ENCODE measurements around the gene SMYD3. TPM values are rescaled to one million over a fixed set of nuclear protein-coding genes. Genes with fewer than 3 reads are reported as not detected.

The SMYD3 gene
- total RNA-seq, 1 donor from 2014 or later = 23.9 TPM

GRCh38 chr1:246012341-246012740 is 494.7 kb downstream of the SMYD3 start:
- Mint-ChIP-seq H3K9me3 (no peaks in the 10 kb centered on the region), H3K27ac (no peak overlapping the region), H3K4me1 (no peaks in the 10 kb centered on the region), H3K4me3 (no peak overlapping the region), H3K36me3 (ENCODE audit: low read depth) (no peaks in the 10 kb centered on the region), H3K27me3 (no peaks in the 10 kb centered on the region)
- intact Hi-C loops (cut with micrococcal nuclease) = loop anchor here (1.0 to 10.0 kb wide), 3 partner anchors 102 to 480 kb away; no protein-coding TSS in a partner anchor
- peak; percentile 58 for DNase-seq

- Mint-ChIP-seq H3K27me3 (no peaks in the 10 kb centered on the region), H3K9me3 (no peaks in the 10 kb centered on the region), H3K27ac (no peak overlapping the region), H3K4me3 (no peak overlapping the region), H3K36me3 (ENCODE audit: low read depth) (no peaks in the 10 kb centered on the region), H3K4me1 (no peaks in the 10 kb centered on the region)
- intact Hi-C loops (cut with micrococcal nuclease) = loop anchor here (10.0 kb wide), 1 partner anchor 104 kb away; no protein-coding TSS in a partner anchor
- no peak for DNase-seq
These were observed 496.7 kb downstream of the SMYD3 start for GRCh38 chr1:246010386-246010785.

- no peaks in the 10 kb centered on the region for H3K36me3 Mint-ChIP-seq (ENCODE audit: low read depth)
- intact Hi-C loops (cut with micrococcal nuclease) = no loop called here
These were observed 498.7 kb downstream of the SMYD3 start for GRCh38 chr1:246008363-246008831.

GRCh38 chr1:246005067-246005466 is 502.0 kb downstream of the SMYD3 start:
- DNase-seq = no peak
- no peaks in the 10 kb centered on the region for H3K36me3 Mint-ChIP-seq (ENCODE audit: low read depth)
- no peak overlapping the region for H3K4me3 Mint-ChIP-seq
- no peak overlapping the region for H3K27ac Mint-ChIP-seq
- intact Hi-C loops (cut with micrococcal nuclease) = no loop called here
- H3K27me3 Mint-ChIP-seq = no peaks in the 10 kb centered on the region
- no peaks in the 10 kb centered on the region for H3K4me1 Mint-ChIP-seq
- no peaks in the 10 kb centered on the region for H3K9me3 Mint-ChIP-seq

More at GRCh38 chr1:246008363-246008831, 498.7 kb downstream of the SMYD3 start:
- no peak overlapping the region for H3K4me3 Mint-ChIP-seq
- no peak for DNase-seq
- H3K27me3 Mint-ChIP-seq = no peaks in the 10 kb centered on the region
- no peaks in the 10 kb centered on the region for H3K9me3 Mint-ChIP-seq
- no peak overlapping the region for H3K27ac Mint-ChIP-seq
- no peaks in the 10 kb centered on the region for H3K4me1 Mint-ChIP-seq

- H3K4me1 Mint-ChIP-seq = no peaks in the 10 kb centered on the region
- intact Hi-C loops (cut with micrococcal nuclease) = no loop called here
- no peak for DNase-seq
- no peaks in the 10 kb centered on the region for H3K27me3 Mint-ChIP-seq
- H3K4me3 Mint-ChIP-seq = no peak overlapping the region
- H3K27ac Mint-ChIP-seq = no peak overlapping the region
- no peaks in the 10 kb centered on the region for H3K36me3 Mint-ChIP-seq (ENCODE audit: low read depth)
- H3K9me3 Mint-ChIP-seq = no peaks in the 10 kb centered on the region
These were observed 502.8 kb downstream of the SMYD3 start for GRCh38 chr1:246004301-246004700.

- intact Hi-C loops (cut with micrococcal nuclease) = loop anchor here (1.0 kb wide), 2 partner anchors 114 to 850 kb away; no protein-coding TSS in a partner anchor
- no peaks in the 10 kb centered on the region for H3K36me3 Mint-ChIP-seq (ENCODE audit: low read depth)
- no peak for DNase-seq
- H3K9me3 Mint-ChIP-seq = no peaks in the 10 kb centered on the region
- no peaks in the 10 kb centered on the region for H3K27me3 Mint-ChIP-seq
- H3K4me1 Mint-ChIP-seq = no peaks in the 10 kb centered on the region
- H3K27ac Mint-ChIP-seq = no peak overlapping the region
- H3K4me3 Mint-ChIP-seq = no peak overlapping the region
These were observed 503.7 kb downstream of the SMYD3 start for GRCh38 chr1:246003442-246003730.

- peak; percentile 93 for DNase-seq
- Mint-ChIP-seq H3K9me3 (no peaks in the 10 kb centered on the region), H3K27me3 (no peaks in the 10 kb centered on the region), H3K36me3 (ENCODE audit: low read depth) (no peaks in the 10 kb centered on the region), H3K4me1 (no peaks in the 10 kb centered on the region), H3K27ac (no peak overlapping the region), H3K4me3 (no peak overlapping the region)
- intact Hi-C loops (cut with micrococcal nuclease) = loop anchor here (1.0 kb wide), 2 partner anchors 114 to 850 kb away; no protein-coding TSS in a partner anchor
These were observed 504.2 kb downstream of the SMYD3 start for GRCh38 chr1:246002725-246003441.

GRCh38 chr1:246001837-246002230 is 505.2 kb downstream of the SMYD3 start:
- no peak for DNase-seq
- H3K4me1 Mint-ChIP-seq = no peaks in the 10 kb centered on the region

GRCh38 chr1:246001142-246001836 is 505.8 kb downstream of the SMYD3 start:
- H3K4me1 Mint-ChIP-seq = no peaks in the 10 kb centered on the region
- H3K36me3 Mint-ChIP-seq (ENCODE audit: low read depth) = no peaks in the 10 kb centered on the region
- H3K27me3 Mint-ChIP-seq = no peaks in the 10 kb centered on the region
- no peak overlapping the region for H3K27ac Mint-ChIP-seq
- DNase-seq = no peak
- intact Hi-C loops (cut with micrococcal nuclease) = no loop called here
- no peak overlapping the region for H3K4me3 Mint-ChIP-seq
- no peaks in the 10 kb centered on the region for H3K9me3 Mint-ChIP-seq

More at GRCh38 chr1:246001837-246002230, 505.2 kb downstream of the SMYD3 start:
- H3K27me3 Mint-ChIP-seq = no peaks in the 10 kb centered on the region
- H3K9me3 Mint-ChIP-seq = no peaks in the 10 kb centered on the region
- no peak overlapping the region for H3K27ac Mint-ChIP-seq
- H3K4me3 Mint-ChIP-seq = no peak overlapping the region
- H3K36me3 Mint-ChIP-seq (ENCODE audit: low read depth) = no peaks in the 10 kb centered on the region
- intact Hi-C loops (cut with micrococcal nuclease) = no loop called here

- H3K9me3 Mint-ChIP-seq = no peaks in the 10 kb centered on the region
- no peaks in the 10 kb centered on the region for H3K27me3 Mint-ChIP-seq
- intact Hi-C loops (cut with micrococcal nuclease) = no loop called here
- H3K27ac Mint-ChIP-seq = no peak overlapping the region
- DNase-seq = no peak
- no peaks in the 10 kb centered on the region for H3K36me3 Mint-ChIP-seq (ENCODE audit: low read depth)
- no peak overlapping the region for H3K4me3 Mint-ChIP-seq
- H3K4me1 Mint-ChIP-seq = no peaks in the 10 kb centered on the region
These were observed 506.5 kb downstream of the SMYD3 start for GRCh38 chr1:246000638-246001015.

- H3K4me1 Mint-ChIP-seq = no peaks in the 10 kb centered on the region
- no peak overlapping the region for H3K27ac Mint-ChIP-seq
- no peak for DNase-seq
- no peaks in the 10 kb centered on the region for H3K36me3 Mint-ChIP-seq (ENCODE audit: low read depth)
- intact Hi-C loops (cut with micrococcal nuclease) = no loop called here
- no peaks in the 10 kb centered on the region for H3K9me3 Mint-ChIP-seq
- H3K4me3 Mint-ChIP-seq = no peak overlapping the region
- no peaks in the 10 kb centered on the region for H3K27me3 Mint-ChIP-seq
These were observed 507.1 kb downstream of the SMYD3 start for GRCh38 chr1:245999697-246000637.

GRCh38 chr1:245997471-245998258 is 509.4 kb downstream of the SMYD3 start:
- Mint-ChIP-seq H3K4me1 (no peaks in the 10 kb centered on the region), H3K9me3 (no peaks in the 10 kb centered on the region), H3K36me3 (ENCODE audit: low read depth) (no peaks in the 10 kb centered on the region), H3K27me3 (no peaks in the 10 kb centered on the region), H3K4me3 (no peak overlapping the region), H3K27ac (no peak overlapping the region)
- intact Hi-C loops (cut with micrococcal nuclease) = no loop called here
- no peak for DNase-seq

GRCh38 chr1:245996811-245997210 is 510.3 kb downstream of the SMYD3 start:
- no peak for DNase-seq
- H3K9me3 Mint-ChIP-seq = no peaks in the 10 kb centered on the region
- no peaks in the 10 kb centered on the region for H3K27me3 Mint-ChIP-seq
- intact Hi-C loops (cut with micrococcal nuclease) = no loop called here
- no peaks in the 10 kb centered on the region for H3K36me3 Mint-ChIP-seq (ENCODE audit: low read depth)
- H3K4me1 Mint-ChIP-seq = no peaks in the 10 kb centered on the region
- H3K4me3 Mint-ChIP-seq = no peak overlapping the region
- H3K27ac Mint-ChIP-seq = no peak overlapping the region

Measured in activated CD4-positive, alpha-beta T cell treated with anti-CD3 and anti-CD28 coated beads, Interleukin-2, amount 10 ng/mL, durations not matched to agents 24 days and 14 days (primary cell).